H7 (cell line): ENCODE results near the gene PACC1. TPM values are rescaled to one million over a fixed set of nuclear protein-coding genes. Genes with fewer than 3 reads are reported as not detected.

Experiments used
- DNase-seq: peaks from one replicate; pipeline ENCODE4 v3.0.0; 2012
- H3K27me3 ChIP-seq: 2 replicates; pipeline ENCODE4 v1.6.0; 2011; ENCODE audit warnings: mild to moderate bottlenecking, low read length; ENCODE audit not compliant: control insufficient read depth, insufficient read depth
- H3K36me3 ChIP-seq: replicated peaks from 2 replicates; pipeline ENCODE4 v1.5.1; 2011; ENCODE audit warnings: low read length; ENCODE audit not compliant: control insufficient read depth, insufficient read depth
- H3K4me3 ChIP-seq: 2 replicates; pipeline ENCODE4 v1.5.1; 2011; ENCODE audit warnings: low read depth, mild to moderate bottlenecking, control low read depth, low read length, moderate library complexity; ENCODE audit not compliant: insufficient read depth
- total RNA-seq: library from RNA; depleted of rRNA; stranded (reverse); fragments of >200 nt; shearing (Covaris generic); gene quantifications from 2 replicates; pipeline ENCODE4 v1.2.3, GENCODE V29; 2014

Gene PACC1
- total RNA-seq, 1 experiment from 2014 or later, result 49.7 TPM

GRCh38 chr1:212430955-212431394 is 16.3 kb upstream of the PACC1 start:
- Histone ChIP-seq H3K4me3 (no peak overlapping the region), H3K36me3 (no peaks in the 10 kb centered on the region), H3K27me3 (peaks cover 14% of the 10 kb centered on the region)
- no peak for DNase-seq

- no peak for DNase-seq
- Histone ChIP-seq H3K27me3 (peaks cover 14% of the 10 kb centered on the region), H3K36me3 (no peaks in the 10 kb centered on the region), H3K4me3 (no peak overlapping the region)
These were observed 15.7 kb upstream of the PACC1 start for GRCh38 chr1:212430416-212430815.

- H3K4me3 ChIP-seq, result no peak overlapping the region
- DNase-seq, result no peak
- peaks cover 9% of the 10 kb centered on the region for H3K27me3 ChIP-seq
- H3K36me3 ChIP-seq, result no peaks in the 10 kb centered on the region
These were observed 13.8 kb upstream of the PACC1 start for GRCh38 chr1:212428496-212428895.

- H3K36me3 ChIP-seq, result no peaks in the 10 kb centered on the region
- no peak overlapping the region for H3K4me3 ChIP-seq
- H3K27me3 ChIP-seq, result no peaks in the 10 kb centered on the region; the same call in 1 of the 2 replicates
- DNase-seq, result no peak
These were observed 9.2 kb upstream of the PACC1 start for GRCh38 chr1:212423879-212424278.

GRCh38 chr1:212421165-212421564 is 6.5 kb upstream of the PACC1 start:
- Histone ChIP-seq H3K4me3 (no peak overlapping the region), H3K27me3 (no peaks in the 10 kb centered on the region; the same call in 1 of the 2 replicates), H3K36me3 (no peaks in the 10 kb centered on the region)
- no peak for DNase-seq

GRCh38 chr1:212415107-212415841 is 588 bp upstream of the PACC1 start:
- H3K27me3 ChIP-seq, result peaks cover 9% of the 10 kb centered on the region
- H3K4me3 ChIP-seq, result no peak overlapping the region
- DNase-seq, result no peak
- peaks cover 10% of the 10 kb centered on the region for H3K36me3 ChIP-seq

- DNase-seq, result no peak
- Histone ChIP-seq H3K36me3 (peaks cover 23% of the 10 kb centered on the region), H3K4me3 (peak overlapping the region; percentile 93), H3K27me3 (peaks cover 9% of the 10 kb centered on the region)
These were observed 771 bp downstream of the PACC1 start for GRCh38 chr1:212413902-212414327.

GRCh38 chr1:212412374-212412773 is 2.3 kb downstream of the PACC1 start:
- H3K27me3 ChIP-seq, result peaks cover 9% of the 10 kb centered on the region
- DNase-seq, result no peak
- H3K36me3 ChIP-seq, result peaks cover 26% of the 10 kb centered on the region
- H3K4me3 ChIP-seq, result no peak overlapping the region

GRCh38 chr1:212410231-212410820 is 4.4 kb downstream of the PACC1 start:
- Histone ChIP-seq H3K27me3 (peaks cover 9% of the 10 kb centered on the region), H3K4me3 (no peak overlapping the region), H3K36me3 (peaks cover 37% of the 10 kb centered on the region)
- no peak for DNase-seq

- H3K27me3 ChIP-seq, result no peaks in the 10 kb centered on the region
- H3K4me3 ChIP-seq, result no peak overlapping the region
- no peak for DNase-seq
- H3K36me3 ChIP-seq, result peaks cover 13% of the 10 kb centered on the region
These were observed 11.9 kb downstream of the PACC1 start for GRCh38 chr1:212402666-212403321.

GRCh38 chr1:212401838-212402582 is 12.7 kb downstream of the PACC1 start:
- DNase-seq, result no peak
- Histone ChIP-seq H3K4me3 (no peak overlapping the region), H3K36me3 (peaks cover 10% of the 10 kb centered on the region), H3K27me3 (no peaks in the 10 kb centered on the region)

- H3K4me3 ChIP-seq, result no peak overlapping the region
- DNase-seq, result no peak
- H3K36me3 ChIP-seq, result peaks cover 3% of the 10 kb centered on the region
- H3K27me3 ChIP-seq, result no peaks in the 10 kb centered on the region
These were observed 13.6 kb downstream of the PACC1 start for GRCh38 chr1:212401042-212401441.

- DNase-seq, result no peak
- Histone ChIP-seq H3K36me3 (no peaks in the 10 kb centered on the region; the same call in 1 of the 2 replicates), H3K4me3 (no peak overlapping the region), H3K27me3 (no peaks in the 10 kb centered on the region)
These were observed 17.5 kb downstream of the PACC1 start for GRCh38 chr1:212397171-212397570.

GRCh38 chr1:212396638-212397037 is 18.0 kb downstream of the PACC1 start:
- DNase-seq, result no peak
- Histone ChIP-seq H3K4me3 (no peak overlapping the region), H3K36me3 (no peaks in the 10 kb centered on the region; the same call in 1 of the 2 replicates), H3K27me3 (no peaks in the 10 kb centered on the region)
